AML-193 (cell line): ENCODE measurements around the gene ADRM1.

Experiments used
- DNase-seq, 2 experiments: peaks; one replicate each; lab custom pipeline; 2025; lab: John Stamatoyannopoulos, UW

Gene ADRM1

GRCh38 chr20:62325172-62325905, 22.5 kb downstream of the ADRM1 start:
- no peak for DNase-seq

GRCh38 chr20:62326559-62326958, 23.8 kb downstream of the ADRM1 start:
- no peak for DNase-seq

GRCh38 chr20:62326959-62327725, 24.3 kb downstream of the ADRM1 start:
- no peak for DNase-seq

- DNase-seq = no peak
These were observed 25.1 kb downstream of the ADRM1 start for GRCh38 chr20:62327726-62328495.

GRCh38 chr20:62328684-62329388, 26.0 kb downstream of the ADRM1 start:
- DNase-seq = no peak

- no peak for DNase-seq
These were observed 26.9 kb downstream of the ADRM1 start for GRCh38 chr20:62329389-62330377.

- no peak for DNase-seq
These were observed 27.9 kb downstream of the ADRM1 start for GRCh38 chr20:62330576-62331317.

GRCh38 chr20:62331347-62331746, 28.6 kb downstream of the ADRM1 start:
- no peak for DNase-seq

- DNase-seq = no peak
These were observed 29.6 kb downstream of the ADRM1 start for GRCh38 chr20:62332421-62332820.

GRCh38 chr20:62332989-62333819, 30.4 kb downstream of the ADRM1 start:
- DNase-seq = no peak

GRCh38 chr20:62333820-62334595, 31.2 kb downstream of the ADRM1 start:
- DNase-seq = no peak

- DNase-seq = no peak
These were observed 32.1 kb downstream of the ADRM1 start for GRCh38 chr20:62334881-62335280.

- DNase-seq = no peak
These were observed 32.7 kb downstream of the ADRM1 start for GRCh38 chr20:62335532-62335931.

- no peak for DNase-seq
These were observed 33.5 kb downstream of the ADRM1 start for GRCh38 chr20:62336329-62336728.

- no peak for DNase-seq
These were observed 34.2 kb downstream of the ADRM1 start for GRCh38 chr20:62336775-62337557.

- no peak for DNase-seq
These were observed 34.9 kb downstream of the ADRM1 start for GRCh38 chr20:62337558-62338293.

- no peak for DNase-seq
These were observed 35.5 kb downstream of the ADRM1 start for GRCh38 chr20:62338294-62338620.
